Measurements from ENCODE around the gene NUBP1. TPM values are rescaled to one million over a fixed set of nuclear protein-coding genes. Genes with fewer than 3 reads are reported as not detected.

The NUBP1 gene
- total and polyA plus RNA-seq, 9 of the 15 experiments (the other 6 are each of a cell fraction or from before 2014, with no cell fraction given) = 17.2 to 55.1 (median 35.6) TPM

- TF ChIP-seq, protein P1, sequence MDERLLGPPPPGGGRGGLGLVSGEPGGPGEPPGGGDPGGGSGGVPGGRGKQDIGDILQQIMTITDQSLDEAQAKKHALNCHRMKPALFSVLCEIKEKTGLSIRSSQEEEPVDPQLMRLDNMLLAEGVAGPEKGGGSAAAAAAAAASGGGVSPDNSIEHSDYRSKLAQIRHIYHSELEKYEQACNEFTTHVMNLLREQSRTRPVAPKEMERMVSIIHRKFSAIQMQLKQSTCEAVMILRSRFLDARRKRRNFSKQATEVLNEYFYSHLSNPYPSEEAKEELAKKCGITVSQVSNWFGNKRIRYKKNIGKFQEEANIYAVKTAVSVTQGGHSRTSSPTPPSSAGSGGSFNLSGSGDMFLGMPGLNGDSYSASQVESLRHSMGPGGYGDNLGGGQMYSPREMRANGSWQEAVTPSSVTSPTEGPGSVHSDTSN (CRISPR knock-in tag; IDR thresholded peaks at IDR 0.05; ENCODE audit: low read depth) = peak; percentile 88
- TF ChIP-seq, protein P1 (tag; conservative IDR thresholded peaks at IDR 0.05; ENCODE audit: low read depth) = peak; percentile 96
- TF ChIP-seq CBX5 (IDR thresholded peaks at IDR 0.05; ENCODE audit: borderline replicate concordance, low read depth) = no peak
- TF ChIP-seq GABPB1 (CRISPR knock-in tag; IDR thresholded peaks at IDR 0.05) = peak; percentile 92
- no peak for TF ChIP-seq ARHGAP35 (IDR thresholded peaks at IDR 0.05; ENCODE audit: partially characterized antibody)
- TF ChIP-seq CEBPG (CRISPR knock-in tag; IDR thresholded peaks at IDR 0.05) = no peak
- TF ChIP-seq CEBPG (tag; conservative IDR thresholded peaks at IDR 0.05 in 1 of 2, IDR thresholded peaks at IDR 0.05 in 1 of 2) = no peak
- TF ChIP-seq SMAD2 (IDR thresholded peaks at IDR 0.05; ENCODE audit: low read depth, low read length) = no peak
- TF ChIP-seq ZNF311 (CRISPR knock-in tag; IDR thresholded peaks at IDR 0.05) = no peak
- no peak for TF ChIP-seq BRF1 (IDR thresholded peaks at IDR 0.05; ENCODE audit: borderline replicate concordance, extremely low read depth, insufficient read length)
- TF ChIP-seq SRSF1 (IDR thresholded peaks at IDR 0.05; ENCODE audit: low read depth, low read length) = no peak
- TF ChIP-seq, protein P2, sequence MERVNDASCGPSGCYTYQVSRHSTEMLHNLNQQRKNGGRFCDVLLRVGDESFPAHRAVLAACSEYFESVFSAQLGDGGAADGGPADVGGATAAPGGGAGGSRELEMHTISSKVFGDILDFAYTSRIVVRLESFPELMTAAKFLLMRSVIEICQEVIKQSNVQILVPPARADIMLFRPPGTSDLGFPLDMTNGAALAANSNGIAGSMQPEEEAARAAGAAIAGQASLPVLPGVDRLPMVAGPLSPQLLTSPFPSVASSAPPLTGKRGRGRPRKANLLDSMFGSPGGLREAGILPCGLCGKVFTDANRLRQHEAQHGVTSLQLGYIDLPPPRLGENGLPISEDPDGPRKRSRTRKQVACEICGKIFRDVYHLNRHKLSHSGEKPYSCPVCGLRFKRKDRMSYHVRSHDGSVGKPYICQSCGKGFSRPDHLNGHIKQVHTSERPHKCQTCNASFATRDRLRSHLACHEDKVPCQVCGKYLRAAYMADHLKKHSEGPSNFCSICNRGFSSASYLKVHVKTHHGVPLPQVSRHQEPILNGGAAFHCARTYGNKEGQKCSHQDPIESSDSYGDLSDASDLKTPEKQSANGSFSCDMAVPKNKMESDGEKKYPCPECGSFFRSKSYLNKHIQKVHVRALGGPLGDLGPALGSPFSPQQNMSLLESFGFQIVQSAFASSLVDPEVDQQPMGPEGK (CRISPR knock-in tag; IDR thresholded peaks at IDR 0.05; ENCODE audit: borderline replicate concordance) = no peak
- no peak for TF ChIP-seq CBFB (CRISPR knock-in tag; IDR thresholded peaks at IDR 0.05)
- no peak for TF ChIP-seq BACH1 (tag; IDR thresholded peaks at IDR 0.05)
- no peak for TF ChIP-seq HIVEP1 (CRISPR knock-in tag; IDR thresholded peaks at IDR 0.05)
- no peak for TF ChIP-seq ARID3B (CRISPR knock-in tag; IDR thresholded peaks at IDR 0.05; ENCODE audit: borderline replicate concordance)
- TF ChIP-seq THAP7 (CRISPR knock-in tag; IDR thresholded peaks at IDR 0.05) = no peak
- TF ChIP-seq RNF2 (IDR thresholded peaks at IDR 0.05) = no peak
- TF ChIP-seq FIP1L1 (IDR thresholded peaks at IDR 0.05; ENCODE audit: low read depth, low read length, poor library complexity, severe bottlenecking) = no peak
- peak; percentile 85 for TF ChIP-seq TAF7 (tag; IDR thresholded peaks at IDR 0.05)
- no peak for TF ChIP-seq SNRNP70 (optimal IDR thresholded peaks at IDR 0.05; ENCODE audit: low read depth, low read length)
Measured at GRCh38 chr16:10743610-10744369, at the start of gene NUBP1 (continued).

Measured in K562 (cell line).